Naive thymus-derived CD8-positive, alpha-beta T cell (primary cell): ENCODE measurements around the gene CATSPER3. TPM values are rescaled to one million over a fixed set of nuclear protein-coding genes. Genes with fewer than 3 reads are reported as not detected.

Experiments used
- ATAC-seq, 2 donors: fragments of 150-1000 bp; cut with Tn5 transposase in 1 of 2; sonication (Bioruptor Pico), chemical (Tn5 transposase) in 1 of 2; 1 replicate in 1 of 2; 2 replicates in 1 of 2; pipeline ENCODE4 v1.10.0; 2021; ENCODE audit warnings: mild to moderate bottlenecking in 2 of 2, moderate library complexity in 2 of 2
- POLR2A ChIA-PET: fragments of 350-600 bp; sonication (Branson Sonifier 250); formaldehyde crosslinking; loops from one replicate; lab custom pipeline; 2021; ENCODE audit warnings: antibody characterized with exemption; lab: Charles Lee
- DNase-seq, 10 donors: peaks; one replicate each; pipeline versions ENCODE4 v3.0.0 to v3.0.0-alpha.2; 2020 to 2022
- H3K27ac Mint-ChIP-seq, 10 donors: one replicate each; pipeline ENCODE4 v1.8.0; 2020 to 2022; ENCODE audit warnings: mild to moderate bottlenecking in 10 of 10, mixed read lengths in 10 of 10, moderate library complexity in 4 of 10, inconsistent platforms in 1 of 10
- H3K27me3 Mint-ChIP-seq, 5 donors: one replicate each; pipeline ENCODE4 v1.8.0; 2021 to 2022; ENCODE audit warnings: mixed read lengths in 5 of 5
- H3K36me3 Mint-ChIP-seq, 3 donors: one replicate each; pipeline ENCODE4 v1.8.0; 2020 to 2022; ENCODE audit warnings: mixed read lengths in 3 of 3, mild to moderate bottlenecking in 2 of 3, inconsistent platforms in 1 of 3
- H3K4me1 Mint-ChIP-seq, 4 donors: one replicate each; pipeline ENCODE4 v1.8.0; 2021 to 2022; ENCODE audit warnings: mixed read lengths in 4 of 4
- H3K4me3 Mint-ChIP-seq, 10 donors: one replicate each; pipeline ENCODE4 v1.8.0; 2020 to 2022; ENCODE audit warnings: mild to moderate bottlenecking in 10 of 10, mixed read lengths in 10 of 10, moderate library complexity in 6 of 10, inconsistent platforms in 1 of 10
- H3K9me3 Mint-ChIP-seq, 9 donors: one replicate each; pipeline ENCODE4 v1.8.0; 2020 to 2022; ENCODE audit warnings: mixed read lengths in 9 of 9, mild to moderate bottlenecking in 3 of 9, inconsistent platforms in 1 of 9, moderate library complexity in 1 of 9
- polyA plus RNA-seq, 3 donors: library from polyadenylated mRNA; unstranded; fragments of 300-500 nt; fragmentation: Illumina TruSeq; gene quantifications; one replicate each; pipeline ENCODE4 v1.2.3, GENCODE V29; 2021
- total RNA-seq, 8 experiments: library from RNA in 2 of 8; stranded (reverse) in 2 of 8; gene quantifications; one replicate each; pipeline ENCODE4 v1.2.3 and lab custom pipeline; 2021 to 2026

Gene CATSPER3
- total RNA-seq = under 1 TPM; 0.78 to 0.80 TPM
- polyA plus RNA-seq = under 1 TPM in 1 of 3 donors, not detected in 2; 0.67 TPM
- total RNA-seq (lab: John Stamatoyannopoulos, UW) = 0 to 0.69 (median 0.16) reads per million in 6 experiments

DNA sequence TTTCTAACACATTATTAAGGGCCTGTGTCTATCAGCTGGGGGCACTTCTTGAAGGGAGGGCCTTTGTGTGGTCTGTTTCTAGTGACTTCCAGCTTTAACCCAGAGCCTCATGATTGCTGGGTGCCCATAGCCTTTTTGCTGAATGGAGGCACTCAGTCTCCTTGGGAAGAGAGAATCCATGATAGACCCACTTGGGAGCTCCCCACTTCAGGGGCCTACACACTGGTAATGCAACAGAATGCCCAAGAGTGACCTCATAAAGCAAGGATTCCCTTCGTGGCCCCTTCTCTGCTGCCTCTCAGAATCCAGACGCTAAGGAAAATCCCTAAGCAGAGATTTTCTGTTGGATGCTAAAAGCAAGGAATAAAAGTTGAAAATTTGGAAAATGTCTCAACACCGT is at the start of gene CATSPER3:
Gene CATSPER3 (plus strand): TSS at position 301 of the 400 bp plus-strand sequence. CDS start 85 bp downstream, at position 386.
- H3K36me3 Mint-ChIP-seq = peaks cover 6 to 17% (median 14%) of the 10 kb centered on the region in 3 donors
- POLR2A ChIA-PET = no interaction called here

GRCh38 chr5:134918861-134919260 is 48.8 kb upstream of the CATSPER3 start:
- H3K27me3 Mint-ChIP-seq = no peaks in the 10 kb centered on the region
- no peak for ATAC-seq
- no peak for DNase-seq
- H3K9me3 Mint-ChIP-seq = no peaks in the 10 kb centered on the region
- H3K36me3 Mint-ChIP-seq = peaks cover 4 to 52% (median 15%) of the 10 kb centered on the region in 3 donors
- peak overlapping the region in 1 of 10 donors; percentile 57 for H3K27ac Mint-ChIP-seq
- no peak overlapping the region for H3K4me3 Mint-ChIP-seq
- POLR2A ChIA-PET = no interaction called here
- peaks cover 0 to 11% (median 4%) of the 10 kb centered on the region in 4 donors for H3K4me1 Mint-ChIP-seq

More for the DNA sequence above, at the start of gene CATSPER3:
- H3K4me1 Mint-ChIP-seq = peaks cover 14 to 27% (median 26%) of the 10 kb centered on the region in 4 donors
- ATAC-seq = no peak
- peak within 1 kb of the TSS in 3 of 10 donors; percentile 1 to 78 (median 54) for H3K27ac Mint-ChIP-seq
- no peak for DNase-seq
- H3K4me3 Mint-ChIP-seq = no peak within 1 kb of the TSS
- H3K27me3 Mint-ChIP-seq = no peaks in the 10 kb centered on the region
- no peaks in the 10 kb centered on the region for H3K9me3 Mint-ChIP-seq

- Mint-ChIP-seq H3K36me3 (peaks cover 4 to 46% (median 15%) of the 10 kb centered on the region in 3 donors), H3K4me1 (peaks cover 0 to 11% (median 4%) of the 10 kb centered on the region in 4 donors), H3K4me3 (no peak overlapping the region), H3K27me3 (no peaks in the 10 kb centered on the region), H3K27ac (peak overlapping the region in 1 of 10 donors; percentile 27), H3K9me3 (no peaks in the 10 kb centered on the region)
- POLR2A ChIA-PET = no interaction called here
- DNase-seq (no peak), ATAC-seq (no peak)
Observed at GRCh38 chr5:134920848-134921575, 46.7 kb upstream of the CATSPER3 start.

GRCh38 chr5:134932508-134932907 is 35.2 kb upstream of the CATSPER3 start:
- POLR2A ChIA-PET = interaction anchor here (0.6 kb wide), 1 partner anchor 9 kb away, joined by 3 read pairs; no protein-coding TSS in a partner anchor
- H3K9me3 Mint-ChIP-seq = no peaks in the 10 kb centered on the region
- H3K27ac Mint-ChIP-seq = no peak overlapping the region
- H3K36me3 Mint-ChIP-seq = peaks cover 0 to 50% (median 18%) of the 10 kb centered on the region in 3 donors
- no peak for DNase-seq
- no peaks in the 10 kb centered on the region for H3K27me3 Mint-ChIP-seq
- no peak overlapping the region for H3K4me3 Mint-ChIP-seq
- no peak for ATAC-seq
- peaks cover 0 to 2% (median 0%) of the 10 kb centered on the region in 4 donors for H3K4me1 Mint-ChIP-seq

GRCh38 chr5:134934202-134934601 is 33.5 kb upstream of the CATSPER3 start:
- no peak overlapping the region for H3K27ac Mint-ChIP-seq
- no peak for DNase-seq
- H3K27me3 Mint-ChIP-seq = no peaks in the 10 kb centered on the region
- no peak for ATAC-seq
- POLR2A ChIA-PET = interaction anchor here (0.6 kb wide), 1 partner anchor 14 kb away, joined by 3 read pairs; no protein-coding TSS in a partner anchor
- H3K4me1 Mint-ChIP-seq = no peaks in the 10 kb centered on the region
- no peak overlapping the region for H3K4me3 Mint-ChIP-seq
- H3K9me3 Mint-ChIP-seq = no peaks in the 10 kb centered on the region
- H3K36me3 Mint-ChIP-seq = peaks cover 0 to 63% (median 14%) of the 10 kb centered on the region in 3 donors

GRCh38 chr5:134935711-134936602 is 31.8 kb upstream of the CATSPER3 start:
- POLR2A ChIA-PET = no interaction called here
- no peak overlapping the region for H3K4me3 Mint-ChIP-seq
- H3K9me3 Mint-ChIP-seq = no peaks in the 10 kb centered on the region
- H3K4me1 Mint-ChIP-seq = no peaks in the 10 kb centered on the region
- H3K36me3 Mint-ChIP-seq = peaks cover 0 to 67% (median 15%) of the 10 kb centered on the region in 3 donors
- H3K27me3 Mint-ChIP-seq = no peaks in the 10 kb centered on the region
- H3K27ac Mint-ChIP-seq = peak overlapping the region in 2 of 10 donors; percentile 2 to 14
- DNase-seq (no peak), ATAC-seq (no peak)

- peaks cover 0 to 59% (median 16%) of the 10 kb centered on the region in 3 donors for H3K36me3 Mint-ChIP-seq
- H3K9me3 Mint-ChIP-seq = no peaks in the 10 kb centered on the region
- POLR2A ChIA-PET = no interaction called here
- no peak overlapping the region for H3K27ac Mint-ChIP-seq
- H3K4me1 Mint-ChIP-seq = no peaks in the 10 kb centered on the region
- H3K4me3 Mint-ChIP-seq = no peak overlapping the region
- no peak for ATAC-seq
- H3K27me3 Mint-ChIP-seq = no peaks in the 10 kb centered on the region
- DNase-seq = no peak
Observed at GRCh38 chr5:134937526-134937925, 30.2 kb upstream of the CATSPER3 start.

DNA sequence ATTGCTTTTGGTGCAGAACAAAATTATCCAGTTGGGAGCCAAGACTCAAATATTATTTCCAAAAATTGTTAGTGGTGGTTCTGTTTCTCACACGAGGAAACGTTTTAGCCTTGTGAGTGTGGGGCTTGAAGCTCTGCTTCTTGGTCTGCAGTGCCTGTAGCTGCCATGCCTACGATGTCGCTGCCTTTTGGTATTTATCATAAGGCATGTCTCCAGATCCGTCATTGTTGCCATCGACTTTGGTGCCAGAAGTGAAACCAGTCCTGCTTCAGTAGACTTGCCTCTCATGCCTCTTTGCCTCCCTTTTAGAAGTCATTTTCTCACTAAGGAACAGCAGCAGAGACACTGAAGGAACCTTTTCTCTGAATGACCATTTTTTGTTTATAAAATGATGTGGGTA is 29.7 kb upstream of the CATSPER3 start:
- POLR2A ChIA-PET = no interaction called here
- H3K4me1 Mint-ChIP-seq = no peaks in the 10 kb centered on the region
- H3K27me3 Mint-ChIP-seq = no peaks in the 10 kb centered on the region
- peaks cover 0 to 55% (median 13%) of the 10 kb centered on the region in 3 donors for H3K36me3 Mint-ChIP-seq
- H3K9me3 Mint-ChIP-seq = no peaks in the 10 kb centered on the region
- no peak overlapping the region for H3K4me3 Mint-ChIP-seq
- H3K27ac Mint-ChIP-seq = no peak overlapping the region
- DNase-seq (no peak), ATAC-seq (no peak)

DNA sequence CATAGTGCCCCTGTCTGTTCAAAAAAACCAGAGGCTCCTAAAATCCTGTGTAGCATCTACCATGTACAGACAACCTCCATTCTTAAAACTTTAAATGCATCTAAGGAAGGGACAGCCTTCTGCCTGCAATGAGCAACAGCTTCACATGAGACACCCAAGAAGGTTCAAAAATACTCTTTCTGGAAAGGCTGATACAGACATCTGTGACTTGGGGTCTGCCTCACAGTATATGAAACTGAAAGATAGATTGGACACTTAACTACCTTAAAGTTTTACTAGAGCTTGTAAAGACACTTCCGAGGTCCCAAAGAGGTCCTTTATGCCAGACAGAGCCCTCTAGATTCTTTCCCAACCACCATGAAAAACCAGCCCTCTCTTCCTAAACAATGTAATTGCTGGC is 28.2 kb upstream of the CATSPER3 start:
- no peak for ATAC-seq
- Mint-ChIP-seq H3K4me1 (no peaks in the 10 kb centered on the region), H3K27ac (no peak overlapping the region), H3K4me3 (no peak overlapping the region), H3K9me3 (no peaks in the 10 kb centered on the region), H3K36me3 (peaks cover 0 to 49% (median 12%) of the 10 kb centered on the region in 3 donors), H3K27me3 (no peaks in the 10 kb centered on the region)
- no peak for DNase-seq
- POLR2A ChIA-PET = interaction anchor here (0.7 kb wide), 1 partner anchor 1158 kb away, joined by 5 read pairs; no protein-coding TSS in a partner anchor

DNA sequence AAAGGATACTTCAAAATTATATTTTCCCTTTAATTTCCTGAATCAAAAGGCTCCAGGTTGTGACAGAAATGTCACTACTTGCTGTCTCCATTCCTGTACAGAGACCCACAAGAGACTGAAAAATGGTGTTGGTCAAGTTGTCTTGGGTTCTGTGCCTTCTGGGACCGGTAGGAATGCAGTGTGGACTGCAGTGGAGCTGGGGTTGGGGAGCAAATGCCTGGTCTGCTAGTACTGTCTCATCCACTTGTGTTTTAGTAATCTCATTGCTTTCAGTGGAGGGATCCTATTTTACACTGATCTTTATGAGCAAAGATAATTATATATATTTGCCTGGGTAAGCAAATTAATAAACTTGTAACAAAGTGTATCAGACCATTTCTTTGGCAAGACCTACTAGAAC is 24.2 kb upstream of the CATSPER3 start:
- peaks cover 0 to 24% (median 9%) of the 10 kb centered on the region in 3 donors for H3K36me3 Mint-ChIP-seq
- no peak overlapping the region for H3K4me3 Mint-ChIP-seq
- H3K9me3 Mint-ChIP-seq = no peaks in the 10 kb centered on the region
- ATAC-seq (no peak), DNase-seq (no peak)
- no peaks in the 10 kb centered on the region for H3K4me1 Mint-ChIP-seq
- no peaks in the 10 kb centered on the region for H3K27me3 Mint-ChIP-seq
- peak overlapping the region in 3 of 10 donors; percentile 4 to 34 (median 24) for H3K27ac Mint-ChIP-seq
- POLR2A ChIA-PET = interaction anchor here (0.5 kb wide), 1 partner anchor 1984 kb away, joined by 3 read pairs; no protein-coding TSS in a partner anchor

GRCh38 chr5:134944630-134945029 is 23.1 kb upstream of the CATSPER3 start:
- no peaks in the 10 kb centered on the region for H3K9me3 Mint-ChIP-seq
- no peak for ATAC-seq
- DNase-seq = no peak
- no peak overlapping the region for H3K4me3 Mint-ChIP-seq
- H3K36me3 Mint-ChIP-seq = peaks cover 0 to 17% (median 8%) of the 10 kb centered on the region in 3 donors
- H3K4me1 Mint-ChIP-seq = no peaks in the 10 kb centered on the region
- H3K27me3 Mint-ChIP-seq = no peaks in the 10 kb centered on the region
- POLR2A ChIA-PET = interaction anchor here (0.5 kb wide), 1 partner anchor 19 kb away, joined by 3 read pairs; no protein-coding TSS in a partner anchor
- no peak overlapping the region for H3K27ac Mint-ChIP-seq

DNA sequence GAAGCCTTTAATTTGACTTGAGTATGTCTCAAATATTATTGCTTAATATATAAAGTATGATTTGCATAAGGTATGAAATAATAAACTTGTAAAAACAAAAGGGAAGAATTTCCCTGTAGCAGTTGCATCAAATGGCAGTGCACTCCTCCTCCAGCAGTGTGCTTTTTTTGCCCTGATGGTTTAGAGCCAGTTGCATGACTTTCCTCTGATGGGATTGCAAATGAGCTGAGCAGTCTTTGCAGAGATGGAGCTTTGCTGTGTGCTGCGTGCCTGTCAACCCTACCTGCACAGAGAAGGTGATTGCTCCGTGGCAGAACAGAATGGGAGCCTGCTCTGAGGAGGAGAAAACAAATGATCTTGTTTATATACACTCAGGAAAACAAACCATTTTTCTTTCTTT is 22.7 kb upstream of the CATSPER3 start:
- Mint-ChIP-seq H3K27ac (peak overlapping the region in 1 of 10 donors; percentile 47), H3K4me3 (no peak overlapping the region), H3K27me3 (no peaks in the 10 kb centered on the region), H3K9me3 (no peaks in the 10 kb centered on the region), H3K36me3 (peaks cover 0 to 14% (median 5%) of the 10 kb centered on the region in 3 donors), H3K4me1 (no peaks in the 10 kb centered on the region)
- ATAC-seq = no peak
- no peak for DNase-seq
- POLR2A ChIA-PET = no interaction called here
